Pancreas (tissue), 10 donors: ENCODE data around the gene NAA16. TPM values are rescaled to one million over a fixed set of nuclear protein-coding genes. Genes with fewer than 3 reads are reported as not detected.

ENCODE experiments used
- ATAC-seq, 4 donors: fragments of 200-7000 bp; cut with Tn5 transposase; one replicate each; pipeline versions ENCODE4 v1.8.0 to v1.9.1; 2020; ENCODE audit warnings: mild to moderate bottlenecking in 4 of 4, moderate library complexity in 4 of 4
- DNase-seq, 6 donors: peaks; one replicate each; pipeline ENCODE4 v3.0.0-alpha.2; 2020
- FAIRE-seq: peaks from 2 replicates; lab custom pipeline; 2012; peaks lifted over from hg19 to GRCh38; lab: Jason Lieb, UNC
- H3K27ac ChIP-seq, 4 donors: fragments of 200-600 bp; sonication (generic); 1 replicate in 3 of 4; 2 replicates in 1 of 4; pipeline versions ENCODE4 v1.5.0 to v1.8.0; 2020
- H3K27me3 ChIP-seq, 4 donors: fragments of 200-600 bp; one replicate each; pipeline ENCODE4 v1.8.0; 2021
- H3K36me3 ChIP-seq, 3 donors: fragments of 200-600 bp; sonication (generic) in 1 of 3; one replicate each; pipeline versions ENCODE4 v1.5.0 to v1.8.0; 2020 to 2021
- H3K4me1 ChIP-seq, 3 donors: fragments of 200-600 bp; one replicate each; pipeline ENCODE4 v1.8.0; 2021
- H3K4me3 ChIP-seq, 4 donors: fragments of 200-600 bp; sonication (generic) in 2 of 4; one replicate each; pipeline versions ENCODE4 v1.5.0 to v1.8.0; 2020 to 2021
- H3K9me3 ChIP-seq, 4 donors: fragments of 200-600 bp; one replicate each; pipeline ENCODE4 v1.8.0; 2021
- CTCF ChIP-seq, 4 donors: fragments of 200-600 bp; sonication (generic) in 3 of 4; IDR thresholded peaks; one replicate each; pipeline versions ENCODE4 v1.5.0 to v1.8.0; 2021; ENCODE audit warnings: antibody characterized with exemption in 4 of 4
- WGBS, 2 donors: extraction: QIAGEN DNeasy Blood & Tissue Kit; methylation state at CpG; one replicate each; pipeline ENCODE4 v1.1.7; 2013; 5-methylcytosine and 5-hydroxymethylcytosine counted together
- intact Hi-C, 3 donors: fragments of 100-400 bp; cut with DNase I; formaldehyde crosslinking; loops; one replicate each; pipeline versions ENCODE4 v1.11.1 to v1.14.2; 2022
- polyA plus RNA-seq, 2 donors: library from polyadenylated mRNA; stranded (reverse); fragments of 200-250 nt; gene quantifications; one replicate each; pipeline ENCODE4 v1.2.3, GENCODE V29; 2013
- total RNA-seq, 6 donors: library from RNA; stranded (reverse); fragmentation: NEBNext Ultra II Directional in 4 of 6; extraction: Animal tissue kit (Norgen Biotek cat#: 25700) in 4 of 6; gene quantifications; one replicate each; pipeline versions ENCODE4 v1.2.1 to v1.2.4, GENCODE V29; 2021 to 2023
- donor health status: healthy with polysubstance abuse.
- donor health status: DM: no; HTN: no; CAD: no; lungs with moderate emphysema.
- donor health status: DM: no; HTN: no; CAD: no.
- donor health status: control.
- donor health status: control.
- donor health status: Bipolar disorder and iron deficiency.
- donor health status: DM: yes; HTN: yes; CAD: no.
- donor health status: DM: no; HTN: no; CAD: no.
- donor health status: DM: no; HTN: no; CAD: no.
- donor health status: DM: yes; HTN: yes; CAD: no.

The NAA16 gene
- total and polyA plus RNA-seq, 8 donors = 20.3 to 46.9 (median 24.0) TPM

GRCh38 chr13:41387576-41387975, 76.5 kb downstream of the NAA16 start:
- no peak for ATAC-seq

GRCh38 chr13:41388143-41388881, 77.2 kb downstream of the NAA16 start:
- no peaks in the 10 kb centered on the region for H3K9me3 ChIP-seq
- ATAC-seq = peak in 2 of 4 donors; percentile 43
- peaks cover 0 to 3% (median 0%) of the 10 kb centered on the region in 4 donors for H3K27me3 ChIP-seq
- intact Hi-C loops = no loop called here
- no peak overlapping the region for H3K27ac ChIP-seq
- no peaks in the 10 kb centered on the region for H3K36me3 ChIP-seq
- DNase-seq = no peak
- WGBS, 2 donors = 56 to 57% methylated on average over 6 of the region's 6 CpGs
- TF ChIP-seq CTCF (IDR thresholded peaks at IDR 0.05) = no peak
- peaks cover 0 to 4% (median 0%) of the 10 kb centered on the region in 3 donors for H3K4me1 ChIP-seq
- no peak for FAIRE-seq
- H3K4me3 ChIP-seq = no peak overlapping the region

More at GRCh38 chr13:41387576-41387975, 76.5 kb downstream of the NAA16 start:
- Histone ChIP-seq H3K36me3 (no peaks in the 10 kb centered on the region), H3K4me1 (peaks cover 0 to 4% (median 0%) of the 10 kb centered on the region in 3 donors), H3K27me3 (peaks cover 0 to 3% (median 0%) of the 10 kb centered on the region in 4 donors), H3K9me3 (no peaks in the 10 kb centered on the region), H3K4me3 (no peak overlapping the region), H3K27ac (no peak overlapping the region)
- no peak for DNase-seq
- 26 to 33% methylated on average over 3 of the region's 3 CpGs for WGBS, 2 donors
- intact Hi-C loops = no loop called here
- no peak for FAIRE-seq
- TF ChIP-seq CTCF (IDR thresholded peaks at IDR 0.05) = no peak

GRCh38 chr13:41389580-41389979, 78.5 kb downstream of the NAA16 start:
- 77 to 80% methylated on average over 1 of the region's 1 CpG for WGBS, 2 donors
- no peak for DNase-seq
- Histone ChIP-seq H3K27ac (no peak overlapping the region), H3K4me1 (peaks cover 0 to 4% (median 0%) of the 10 kb centered on the region in 3 donors), H3K36me3 (no peaks in the 10 kb centered on the region), H3K9me3 (no peaks in the 10 kb centered on the region), H3K27me3 (peaks cover 0 to 3% (median 0%) of the 10 kb centered on the region in 4 donors), H3K4me3 (no peak overlapping the region)
- no peak for TF ChIP-seq CTCF (IDR thresholded peaks at IDR 0.05)
- no peak for FAIRE-seq
- ATAC-seq = no peak
- intact Hi-C loops = no loop called here

GRCh38 chr13:41394166-41394565, 83.1 kb downstream of the NAA16 start:
- FAIRE-seq (no peak), ATAC-seq (no peak), DNase-seq (no peak)
- WGBS, 2 donors = 85 to 92% methylated on average over 1 of the region's 1 CpG
- H3K4me3 ChIP-seq = no peak overlapping the region
- H3K9me3 ChIP-seq = no peaks in the 10 kb centered on the region
- H3K27ac ChIP-seq = no peak overlapping the region
- no peaks in the 10 kb centered on the region for H3K36me3 ChIP-seq
- TF ChIP-seq CTCF (IDR thresholded peaks at IDR 0.05) = no peak
- H3K27me3 ChIP-seq = no peaks in the 10 kb centered on the region
- intact Hi-C loops = no loop called here
- no peaks in the 10 kb centered on the region for H3K4me1 ChIP-seq
